Measurements from ENCODE around the gene C14orf132.

The C14orf132 gene

DNA sequence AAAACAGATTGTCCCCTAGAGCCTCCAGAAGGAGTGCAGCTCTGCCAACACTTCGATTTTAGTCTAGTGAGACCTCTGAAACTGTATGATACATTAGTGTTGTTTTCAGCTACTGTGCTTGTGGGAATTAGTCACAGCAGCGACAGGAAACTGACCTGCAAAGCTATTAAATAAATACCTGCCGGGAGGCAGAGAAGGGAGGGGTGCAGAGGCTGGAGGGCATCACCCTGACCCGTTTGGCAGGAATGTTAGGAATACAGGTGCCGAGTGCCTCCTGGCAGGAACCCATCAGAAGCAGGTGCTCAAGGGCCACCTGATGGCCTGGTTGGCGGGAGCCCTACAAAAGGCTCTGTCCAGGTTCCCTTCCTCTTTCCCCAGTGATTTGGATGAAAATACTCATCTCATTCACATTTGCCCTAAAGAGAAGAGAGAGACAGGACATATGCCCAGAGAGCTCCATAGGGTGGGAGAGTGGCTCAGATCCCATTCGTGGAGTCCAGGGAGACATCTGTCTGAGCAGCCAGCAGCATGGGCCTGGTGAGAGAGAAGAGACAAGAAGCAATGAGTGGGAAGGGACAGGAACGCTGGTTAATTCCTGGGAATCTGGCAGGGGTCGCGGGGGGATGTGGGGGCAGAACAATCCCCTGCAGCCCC, 44.6 kb downstream of the C14orf132 start:
- DNase-seq: no peak

DNA sequence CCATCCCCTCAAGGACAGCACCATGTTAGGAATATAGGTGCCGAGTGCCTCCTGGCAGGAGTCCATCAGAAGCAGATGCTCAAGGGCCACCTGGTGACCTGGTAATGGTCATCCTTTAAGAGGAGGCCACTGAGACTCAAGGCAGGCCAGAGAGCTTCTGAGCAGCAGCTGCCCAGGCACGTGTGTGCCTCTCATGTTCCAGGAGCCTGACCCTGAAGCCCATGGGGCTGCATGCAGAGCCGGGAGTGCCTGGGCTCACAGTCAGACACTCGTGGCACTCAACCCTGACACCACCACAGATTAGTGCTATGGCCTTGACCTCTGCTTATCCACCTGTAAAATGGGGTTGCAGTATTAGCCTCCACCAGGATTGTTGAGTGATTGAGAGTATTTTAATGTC, 45.6 kb downstream of the C14orf132 start:
- no peak for DNase-seq

DNA sequence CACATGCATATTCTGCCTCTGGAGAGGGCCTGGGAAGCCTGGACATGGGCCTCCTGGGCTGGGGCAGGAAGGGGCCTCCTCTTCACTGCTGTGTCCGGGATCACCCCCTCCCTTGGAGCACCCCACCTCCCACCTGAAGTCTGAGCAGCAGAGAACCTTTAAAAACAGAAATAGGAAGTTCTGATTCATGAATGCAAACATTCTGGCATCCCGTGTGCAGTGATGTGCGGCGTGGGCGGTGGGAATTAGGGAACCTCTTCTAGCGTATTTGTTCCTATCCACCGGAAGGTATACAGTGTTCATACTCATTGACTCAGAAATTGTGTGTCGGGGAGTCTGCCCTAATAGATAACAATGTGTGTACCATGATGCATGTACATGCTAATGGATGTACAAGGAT, 46.2 kb downstream of the C14orf132 start:
- no peak for DNase-seq

DNA sequence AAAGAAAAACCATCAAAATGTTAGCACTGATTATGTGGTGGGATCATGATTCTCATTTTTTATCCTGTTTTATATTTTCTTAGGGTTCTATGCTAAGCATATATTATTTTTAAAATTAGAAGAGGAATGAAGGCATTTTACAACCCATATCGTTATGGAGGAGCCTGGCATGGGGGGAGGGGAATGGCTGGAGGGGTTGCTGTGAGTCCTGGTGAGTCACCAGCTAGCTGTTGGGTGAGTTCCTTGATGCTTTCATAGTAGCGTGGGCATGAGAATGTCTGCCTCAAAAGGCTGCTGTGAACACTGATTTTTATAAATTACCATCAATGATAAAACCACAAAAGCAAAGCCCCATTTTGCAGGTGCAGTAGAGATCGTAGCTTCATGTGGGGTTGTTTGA, 46.9 kb downstream of the C14orf132 start:
- DNase-seq: peak; percentile 85

DNA sequence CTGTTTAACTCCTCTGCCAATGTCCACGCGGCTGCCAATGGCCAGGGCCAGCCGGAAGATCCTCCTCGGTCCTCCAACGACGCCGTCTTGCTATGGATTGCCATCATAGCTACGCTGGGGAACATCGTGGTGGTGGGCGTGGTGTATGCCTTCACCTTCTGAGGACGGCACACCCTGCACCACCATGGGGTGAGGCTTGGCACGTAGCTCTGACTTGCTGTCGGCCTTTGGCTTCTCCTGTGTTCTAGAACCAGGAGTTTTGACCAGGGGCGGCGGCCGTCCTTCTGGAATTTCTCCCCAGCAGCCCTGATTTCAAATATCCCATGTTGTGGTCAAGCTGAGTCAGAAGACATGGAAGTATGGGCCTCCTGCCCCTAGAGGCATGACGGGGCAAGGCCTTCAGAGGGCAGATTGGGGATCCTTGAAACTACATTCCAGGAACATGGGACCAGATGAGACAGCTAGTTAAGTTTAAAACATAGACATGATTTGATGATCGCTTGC, 47.5 kb downstream of the C14orf132 start:
- DNase-seq: peak; percentile 69

DNA sequence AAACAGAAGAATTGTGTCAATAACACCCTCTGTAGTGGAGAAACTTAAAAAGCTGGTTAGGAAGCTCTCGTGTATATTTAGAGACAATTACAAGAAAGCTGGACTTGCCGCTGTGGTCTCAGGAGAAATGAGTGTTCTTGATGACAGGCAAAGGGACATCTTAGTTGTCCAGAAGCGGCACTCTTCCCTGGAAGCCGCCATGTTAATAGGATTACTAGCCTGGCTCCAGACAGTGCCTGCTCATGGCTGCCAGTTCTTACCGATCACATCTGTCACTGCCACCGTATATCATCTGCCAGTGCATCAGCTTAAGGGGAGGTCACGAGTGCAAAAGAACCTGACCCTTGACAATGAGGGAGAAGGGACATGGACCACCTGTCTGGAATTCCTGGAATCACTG, 48.9 kb downstream of the C14orf132 start:
- no peak for DNase-seq

DNA sequence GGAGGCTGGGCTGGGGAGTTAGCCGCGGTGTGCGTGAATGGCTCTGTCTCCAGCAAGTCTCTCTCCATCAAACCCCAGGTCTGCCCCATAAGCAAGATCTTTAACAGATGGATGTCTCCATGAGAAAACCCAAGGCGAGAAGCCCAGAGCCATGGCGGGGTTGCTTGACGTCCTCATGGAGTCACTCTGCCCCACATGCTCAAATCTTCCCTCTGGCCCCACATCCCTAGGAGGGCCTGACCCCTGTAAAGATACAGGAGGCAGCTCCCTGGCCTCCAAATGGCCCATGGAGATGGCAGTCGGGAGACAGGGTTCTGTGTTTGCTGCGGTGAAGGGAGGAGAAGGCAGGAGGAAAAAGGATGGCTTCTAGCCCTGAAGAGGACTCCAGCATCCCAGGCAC, 49.3 kb downstream of the C14orf132 start:
- no peak for DNase-seq

DNA sequence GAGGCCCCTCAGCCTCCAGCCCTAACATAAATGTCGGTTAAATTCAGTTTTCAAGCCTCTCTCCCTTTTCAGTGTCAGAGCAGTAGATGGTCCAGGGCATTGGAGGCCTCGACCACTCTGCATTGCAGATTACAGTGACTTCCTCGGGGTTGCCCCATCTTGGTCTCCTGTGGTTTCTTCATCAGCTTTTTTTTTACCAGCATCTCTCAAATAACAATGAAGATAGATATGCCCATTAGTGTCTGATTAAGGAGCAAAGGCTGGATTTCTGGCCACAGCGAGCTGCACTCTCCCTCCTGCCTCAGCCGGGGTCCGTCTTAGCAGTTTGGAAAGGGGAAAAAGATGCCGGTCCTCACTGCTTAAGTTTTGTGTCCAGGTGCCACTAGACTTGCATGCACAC, 49.7 kb downstream of the C14orf132 start:
- DNase-seq: no peak

DNA sequence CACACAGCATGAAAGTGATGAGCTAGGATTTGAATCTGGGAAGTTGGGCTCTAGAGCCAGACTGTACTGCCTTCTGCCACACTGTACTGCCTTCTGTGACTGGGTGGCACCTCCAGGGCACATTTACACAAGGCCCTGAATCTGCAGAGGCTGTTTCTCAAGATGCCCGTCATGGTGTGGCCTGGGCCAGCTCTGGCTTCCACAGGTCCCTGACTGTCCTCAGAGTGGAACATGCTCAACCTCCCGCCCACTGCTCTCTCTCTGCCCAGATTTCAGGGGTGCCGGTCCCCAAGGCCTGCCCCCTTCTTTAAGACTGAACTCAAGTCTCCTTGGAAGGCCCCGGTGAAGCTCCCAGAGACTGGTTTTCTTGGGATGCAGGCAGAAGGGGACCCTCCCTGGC, 50.2 kb downstream of the C14orf132 start:
- no peak for DNase-seq

DNA sequence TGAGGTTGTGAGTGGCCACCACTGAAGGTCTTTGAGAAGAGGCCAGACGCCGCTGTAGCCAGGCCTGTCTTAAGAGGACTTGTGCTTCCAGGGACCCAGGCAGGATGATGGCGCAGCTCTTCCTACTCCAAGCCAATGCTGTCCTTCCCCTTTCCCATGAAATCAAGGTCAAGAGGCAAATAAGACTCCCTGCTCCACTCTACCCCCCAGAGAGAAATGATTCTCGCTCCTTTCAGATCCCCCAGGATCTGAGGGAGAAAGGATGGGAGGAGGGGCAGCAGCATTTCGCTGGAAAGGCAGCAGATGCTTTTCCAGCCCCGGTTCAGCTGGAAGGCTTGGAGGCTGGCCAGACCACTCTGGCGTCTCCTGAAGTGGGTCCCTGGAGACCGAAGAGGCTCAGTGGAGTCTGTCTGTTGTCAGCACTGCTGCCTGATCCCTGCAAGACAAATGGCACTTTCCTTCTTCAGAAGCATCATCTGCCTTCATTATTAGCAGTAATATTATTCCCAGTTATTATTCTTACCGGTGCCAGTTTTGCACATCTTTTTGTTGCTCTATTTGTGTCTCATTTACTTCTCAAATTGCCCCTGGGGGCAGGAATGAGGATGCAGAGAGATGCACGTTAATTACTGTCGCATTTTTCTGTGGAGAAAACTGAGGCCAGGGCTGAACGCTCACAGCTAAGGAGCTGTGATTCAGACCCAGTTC, 51.4 kb downstream of the C14orf132 start:
- peak; percentile 94 for DNase-seq

DNA sequence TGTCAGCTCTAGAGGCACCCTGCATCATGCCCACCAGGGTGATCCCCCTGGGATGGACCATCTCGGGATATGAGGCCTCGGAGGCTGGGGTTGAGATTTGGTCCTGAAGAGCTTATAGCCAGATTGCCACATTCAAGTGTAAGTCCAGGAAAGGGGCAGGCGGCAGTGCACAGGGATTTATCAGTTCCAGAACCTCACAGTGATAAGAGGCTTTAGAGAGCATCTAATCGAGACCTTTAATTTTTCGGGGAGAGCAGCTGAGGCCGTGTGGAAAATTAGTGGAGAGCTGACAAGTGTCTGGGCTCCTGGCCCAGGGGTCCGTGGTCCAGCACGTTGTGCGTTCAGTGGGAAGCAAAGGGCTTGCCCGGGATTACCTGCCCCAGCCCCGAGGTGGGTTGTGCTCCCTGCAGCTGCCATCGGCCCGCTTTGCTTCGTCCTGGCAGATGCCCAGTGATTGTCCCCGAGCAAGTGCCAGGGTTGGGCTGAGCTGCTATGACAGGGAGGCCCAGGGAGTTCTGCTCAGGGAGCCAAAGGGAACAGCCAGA, 52.1 kb downstream of the C14orf132 start:
- DNase-seq: no peak

DNA sequence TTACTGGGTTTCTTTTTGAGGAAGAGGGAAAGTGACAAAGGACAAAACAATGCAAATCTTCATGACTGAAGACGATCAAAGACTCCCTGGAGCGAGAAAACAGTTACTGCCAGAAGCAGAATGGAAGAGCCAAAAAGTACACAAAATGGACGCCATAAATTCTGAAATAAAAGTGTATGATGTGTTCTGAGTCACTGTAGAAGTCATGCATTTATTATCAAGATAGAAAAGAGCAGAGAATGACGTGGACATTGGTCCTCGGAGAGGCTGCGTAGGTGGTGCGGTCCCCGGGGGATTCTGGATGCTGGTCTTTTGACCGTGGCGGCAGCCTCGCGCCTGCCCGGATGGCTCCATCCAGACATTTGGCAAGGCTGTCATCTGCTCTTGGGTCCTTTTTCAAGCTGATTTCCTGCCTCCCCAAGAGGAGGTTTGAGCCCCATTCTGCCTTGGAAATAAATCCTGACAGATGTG, 52.8 kb downstream of the C14orf132 start:
- DNase-seq: peak; percentile 88

DNA sequence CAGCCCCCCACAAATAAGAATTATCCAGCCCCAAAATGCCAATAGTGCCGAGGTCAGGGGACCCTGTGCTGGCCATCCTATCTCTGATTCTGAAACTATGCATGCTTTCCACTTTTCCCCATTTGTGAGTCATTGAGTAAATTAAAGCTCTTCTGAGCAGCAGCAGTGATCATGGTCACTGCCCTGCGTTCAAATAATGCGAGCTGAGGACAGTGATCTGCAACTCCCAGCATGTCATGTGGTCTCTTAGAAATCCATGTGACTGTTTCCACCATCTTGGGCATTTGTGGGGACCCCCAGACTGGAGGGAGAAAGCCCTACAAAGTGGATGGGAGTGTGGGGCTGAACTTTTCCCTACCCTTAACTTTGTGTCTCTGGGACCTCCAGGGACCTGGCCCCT, 53.8 kb downstream of the C14orf132 start:
- DNase-seq: peak; percentile 54

DNA sequence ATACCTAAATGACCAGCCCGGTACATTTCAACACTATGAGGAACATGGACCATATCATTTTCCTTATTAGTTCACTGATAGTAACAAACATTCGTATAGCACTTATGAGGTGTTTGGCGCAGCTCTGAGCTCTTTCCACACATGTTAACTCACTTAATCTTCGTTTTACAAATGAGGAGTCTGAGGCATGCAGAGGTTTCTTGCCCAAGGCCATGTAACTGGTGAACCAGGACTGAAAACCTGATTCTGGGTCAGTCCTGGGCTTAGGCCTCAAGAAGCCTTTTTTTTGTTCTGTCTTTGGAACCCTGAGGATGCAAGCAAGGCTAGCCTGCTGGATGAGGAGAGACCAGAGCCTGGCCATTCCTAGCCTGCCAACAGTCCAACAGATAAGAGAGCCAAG, 55.0 kb downstream of the C14orf132 start:
- no peak for DNase-seq

DNA sequence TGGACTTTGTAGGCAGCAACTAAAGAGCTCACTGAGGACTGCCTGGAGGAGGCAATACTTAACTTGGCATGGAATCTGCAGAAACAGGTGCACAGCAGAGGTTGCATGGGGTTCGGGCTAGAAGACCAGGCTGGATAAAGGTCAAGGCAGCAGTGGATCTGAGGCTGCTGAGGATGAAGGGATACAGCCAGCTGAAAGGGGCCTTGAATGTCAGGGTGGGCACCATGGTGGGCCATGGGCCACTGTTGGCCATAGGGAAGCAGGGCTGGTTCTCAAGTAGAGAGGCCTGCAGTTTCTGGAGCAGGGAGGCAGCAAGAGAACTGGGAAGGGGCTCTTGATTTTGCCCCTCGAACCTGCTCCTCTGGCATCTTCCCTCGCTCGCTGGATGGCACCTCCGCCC, 55.5 kb downstream of the C14orf132 start:
- no peak for DNase-seq

DNA sequence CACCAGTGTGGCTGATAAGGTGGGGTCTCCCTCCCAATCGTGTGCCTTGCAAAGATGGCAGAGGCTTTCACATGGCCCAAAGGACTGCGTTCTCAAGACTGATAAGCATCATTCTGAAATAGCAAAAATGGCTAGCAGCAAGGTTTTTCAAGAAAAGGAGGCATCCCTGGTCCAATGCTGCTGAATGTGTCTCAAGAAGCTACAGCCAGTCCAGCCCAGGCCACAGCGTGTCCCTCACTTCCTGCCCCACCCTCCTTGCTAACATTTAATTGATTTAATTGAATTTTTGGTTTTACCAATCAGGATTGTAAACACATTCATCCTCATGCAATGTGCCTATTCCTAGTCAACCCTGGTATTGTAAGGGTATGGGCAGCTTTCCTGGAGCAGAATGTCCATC, 55.9 kb downstream of the C14orf132 start:
- no peak for DNase-seq

DNA sequence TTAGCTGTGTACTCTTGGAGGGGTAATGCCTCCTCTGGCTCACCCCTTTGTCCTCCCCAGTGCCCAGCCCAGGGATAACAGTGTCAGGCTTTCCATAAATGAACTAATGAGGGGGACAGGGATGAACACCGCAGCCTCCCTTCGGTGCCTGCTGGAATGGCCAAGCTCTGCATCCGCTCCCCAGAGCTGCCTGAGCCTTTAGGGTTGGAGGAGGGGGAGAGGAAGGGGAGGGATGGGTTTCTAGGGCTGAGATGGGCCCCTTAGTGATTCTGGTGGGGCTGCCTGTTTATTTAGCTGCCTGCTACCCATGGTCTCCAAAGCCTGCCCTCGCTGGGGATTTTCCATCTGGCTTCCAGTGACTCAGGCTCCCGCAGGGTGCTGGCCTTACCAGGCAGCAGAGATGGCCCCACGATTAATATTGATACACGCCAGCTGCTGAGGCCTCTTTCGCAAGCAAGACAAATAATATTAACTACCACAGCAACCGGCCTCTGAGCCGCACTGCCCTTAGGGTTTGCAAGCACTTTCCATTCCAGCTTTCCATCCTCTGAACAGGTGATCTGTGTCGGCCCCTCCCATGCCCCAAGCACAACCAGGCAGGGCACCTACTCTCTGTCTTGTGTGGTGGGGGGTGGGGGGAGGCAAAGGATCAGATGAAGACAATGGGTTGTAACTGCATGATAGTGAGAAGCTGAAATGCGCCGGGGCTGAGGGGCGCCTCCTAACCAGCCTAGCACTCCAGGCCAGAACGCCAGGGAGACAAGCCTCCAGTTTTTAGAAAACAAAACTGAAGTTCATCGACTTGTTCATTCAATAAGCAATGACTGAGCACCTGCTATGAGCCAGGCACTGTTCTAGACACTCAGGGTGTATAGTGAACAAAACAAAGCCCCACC, 56.7 kb downstream of the C14orf132 start:
- DNase-seq: peak; percentile 82

DNA sequence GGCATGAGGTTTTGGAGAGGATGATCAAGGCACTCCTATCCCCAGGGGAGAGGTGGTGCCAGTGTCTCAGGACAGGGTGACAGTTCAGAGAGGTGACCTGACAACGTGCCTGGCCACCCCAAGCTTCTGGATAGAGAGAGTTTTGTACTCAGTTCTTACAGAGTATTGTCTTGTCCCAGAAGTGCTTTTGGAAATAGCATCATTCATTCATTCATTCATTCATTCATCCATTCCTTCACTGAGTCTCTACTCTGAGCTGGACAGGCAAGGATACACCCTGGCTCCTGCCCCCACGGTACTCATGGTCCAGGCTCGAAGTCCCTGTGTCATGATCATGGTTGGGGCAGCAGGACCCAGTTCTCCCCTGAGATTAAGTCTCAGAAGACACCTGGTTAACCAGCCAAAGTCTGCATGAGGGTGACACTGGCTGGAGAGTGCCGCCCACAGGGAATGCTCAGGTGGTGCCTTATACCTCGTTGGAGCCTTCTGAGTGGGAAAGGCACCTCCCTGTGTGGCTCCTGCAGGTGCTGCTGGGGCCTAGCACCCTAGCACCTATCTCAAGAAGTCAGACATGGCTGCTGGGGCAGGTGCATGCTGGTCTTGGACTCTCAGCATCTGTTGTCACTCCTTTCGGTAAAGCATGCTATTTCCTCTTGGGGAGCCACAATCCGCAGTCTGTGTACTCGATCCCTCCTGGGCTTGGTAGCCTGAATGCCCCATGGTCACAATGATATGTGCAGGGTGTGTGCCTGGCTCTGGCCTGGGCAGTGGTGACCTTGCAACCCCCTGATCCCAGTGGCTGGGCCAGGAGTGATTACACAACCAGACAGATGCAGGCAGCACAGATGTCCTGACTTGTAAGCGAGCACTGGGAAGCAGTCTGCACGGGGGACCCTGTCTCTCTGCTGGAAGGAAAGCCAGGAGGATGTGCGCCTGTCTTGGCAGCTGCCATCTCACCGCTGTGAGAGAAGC, 57.8 kb downstream of the C14orf132 start:
- no peak for DNase-seq

DNA sequence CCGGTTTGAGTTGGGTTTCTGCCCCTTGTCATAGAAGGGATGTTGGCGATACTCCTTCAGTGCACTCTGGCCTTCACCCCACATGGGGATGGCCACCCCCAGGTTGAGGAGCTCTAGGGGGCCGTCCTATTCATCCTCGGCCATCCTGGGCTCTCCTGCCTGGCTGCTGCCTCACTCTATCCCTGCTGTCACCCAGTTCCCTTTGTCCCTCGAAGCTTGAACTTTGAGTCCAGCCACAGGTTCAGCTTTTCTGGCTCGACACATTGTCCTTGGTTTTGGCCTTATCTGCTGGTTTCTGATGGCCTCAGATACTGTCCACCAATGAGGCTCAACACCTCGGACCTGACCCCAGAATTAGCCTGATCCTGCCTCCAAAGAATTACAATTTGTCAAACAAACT, 58.6 kb downstream of the C14orf132 start:
- no peak for DNase-seq

DNA sequence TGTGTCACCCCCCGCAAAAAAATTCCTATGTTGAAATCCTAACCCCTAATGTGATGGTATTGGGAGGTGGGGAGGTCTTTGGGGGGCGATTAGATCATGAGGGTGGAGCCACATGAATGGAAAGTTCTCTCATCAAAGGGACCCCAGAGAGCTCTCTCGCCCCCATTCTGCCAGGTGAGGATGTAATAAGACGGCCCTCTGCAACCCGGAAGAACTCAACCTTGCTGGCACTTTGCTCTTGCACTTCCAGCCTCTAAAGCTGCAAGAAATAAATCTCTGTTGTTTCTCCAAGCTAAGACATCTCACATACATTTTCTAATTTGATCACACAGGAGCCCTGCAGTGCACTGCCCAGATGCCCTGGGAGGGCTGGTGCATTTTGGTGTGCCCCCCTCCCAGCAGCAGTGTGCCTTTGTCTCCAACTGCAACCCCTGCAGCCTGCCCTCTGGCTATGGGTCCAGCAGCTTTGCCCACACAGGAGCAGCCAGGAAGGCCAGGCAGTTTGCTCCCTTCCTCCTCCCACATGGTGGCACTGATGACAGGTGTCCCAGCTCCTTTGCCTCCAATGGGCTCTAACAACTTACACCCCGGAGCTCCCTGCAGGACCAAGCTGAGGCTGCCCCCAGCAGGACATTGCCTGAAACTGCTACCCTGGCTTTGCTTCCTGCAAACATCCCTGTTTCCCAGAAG, 59.3 kb downstream of the C14orf132 start:
- DNase-seq: peak; percentile 66

DNA sequence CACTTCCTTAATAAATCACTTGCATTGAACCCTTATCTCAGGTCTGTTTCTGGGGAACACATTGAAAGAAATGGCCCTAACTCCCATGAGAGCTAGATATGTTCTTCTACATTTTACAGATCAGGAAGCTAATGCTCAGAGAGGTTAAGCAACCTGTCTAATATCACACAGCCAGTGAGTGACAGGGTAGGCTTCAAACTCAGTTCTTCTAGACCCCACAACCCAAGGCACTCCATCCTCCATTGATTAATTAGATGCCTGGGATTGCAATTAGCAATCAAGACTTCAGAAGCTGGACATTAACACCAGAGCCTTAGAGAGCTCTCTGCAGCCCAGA, 59.8 kb downstream of the C14orf132 start:
- DNase-seq: no peak

All from fibroblast of skin of back (primary cell).